A549 (cell line): ENCODE data around the gene CRTC3.

Experiments
- BHLHE40 ChIP-seq: IDR thresholded peaks from 2 replicates; pipeline ENCODE4 v1.6.1; 2012; ENCODE audit warnings: low read depth, low read length, inconsistent platforms
- CEBPB ChIP-seq, 2 experiments: fragments of >200 bp in 1 of 2; sonication (Bioruptor Twin) in 1 of 2; formaldehyde crosslinking in 1 of 2; IDR thresholded peaks; 2 replicates each; pipeline ENCODE4 v1.6.1; 2012 to 2016
- CTCF ChIP-seq: fragments of >200 bp; sonication (Bioruptor Twin); formaldehyde crosslinking; IDR thresholded peaks from 3 replicates; pipeline ENCODE4 v1.5.1; 2016
- EP300 ChIP-seq, 2 experiments: fragments of >200 bp; sonication (Bioruptor Twin); formaldehyde crosslinking; IDR thresholded peaks; 2 replicates in 1 of 2; 3 replicates in 1 of 2; pipeline ENCODE4 v1.6.1; 2016 to 2017
- HMGXB4 ChIP-seq: fragments of 250-450 bp; sonication (Bioruptor Pico); IDR thresholded peaks from 2 replicates; pipeline ENCODE4 v1.5.0; 2021; ENCODE audit warnings: mild to moderate bottlenecking, moderate library complexity, borderline replicate concordance
- JUN ChIP-seq, 2 experiments: fragments of >200 bp; sonication (Bioruptor Twin); formaldehyde crosslinking; IDR thresholded peaks; 2 replicates in 1 of 2; 3 replicates in 1 of 2; pipeline ENCODE4 v1.6.1; 2016 to 2017
- MAFK ChIP-seq: fragments of 450-650 bp; IDR thresholded peaks from 2 replicates; pipeline ENCODE4 v1.6.1; 2014; ENCODE audit not compliant: partially characterized antibody
- NR3C1 ChIP-seq: fragments of >200 bp; sonication (Bioruptor Twin); formaldehyde crosslinking; IDR thresholded peaks from 3 replicates; pipeline ENCODE4 v1.6.1; 2017
- PBX3 ChIP-seq: IDR thresholded peaks from 2 replicates; pipeline ENCODE4 v1.6.1; 2012
- SREBF2 ChIP-seq: fragments of 450-650 bp; IDR thresholded peaks from 2 replicates; pipeline ENCODE4 v1.6.1; 2014; ENCODE audit warnings: mild to moderate bottlenecking, moderate library complexity
- TFCP2L1 ChIP-seq: fragments of 250-450 bp; sonication (Bioruptor Pico); IDR thresholded peaks from 2 replicates; pipeline ENCODE4 v1.5.0; 2021; ENCODE audit warnings: mild to moderate bottlenecking

- TF ChIP-seq EP300 (IDR thresholded peaks at IDR 0.05) (no peak), JUN (IDR thresholded peaks at IDR 0.05) (no peak), CEBPB (IDR thresholded peaks at IDR 0.05) (no peak), BHLHE40 (no peak), CTCF (no peak), SREBF2 (no peak), MAFK (no peak), PBX3 (no peak), TFCP2L1 (no peak), HMGXB4 (CRISPR knock-in tag) (no peak), NR3C1 (no peak)
These were observed 135.0 kb downstream of the CRTC3 start for GRCh38 chr15:90664650-90665287.
